Measurements from ENCODE around the gene HPCAL4. TPM values are rescaled to one million over a fixed set of nuclear protein-coding genes. Genes with fewer than 3 reads are reported as not detected.

The HPCAL4 gene
- total and polyA plus RNA-seq, 7 donors = 0.16 to 1.1 (median 0.83) TPM; not detected in 2

GRCh38 chr1:39668111-39668510 is 23.1 kb downstream of the HPCAL4 start:
- Histone ChIP-seq H3K27ac (no peak overlapping the region), H3K9me3 (no peaks in the 10 kb centered on the region), H3K4me3 (no peak overlapping the region), H3K27me3 (peaks cover 0 to 60% (median 24%) of the 10 kb centered on the region in 3 donors), H3K4me1 (peaks cover 0 to 19% (median 17%) of the 10 kb centered on the region in 4 donors), H3K36me3 (no peaks in the 10 kb centered on the region)
- intact Hi-C loops (cut with DNase I) = no loop called here
- TF ChIP-seq POLR2AphosphoS5 (IDR thresholded peaks at IDR 0.05) (no peak), POLR2A (IDR thresholded peaks at IDR 0.05) (no peak), CTCF (IDR thresholded peaks at IDR 0.05) (no peak), EP300 (IDR thresholded peaks at IDR 0.05) (no peak)
- no peak for DNase-seq
- 89 to 93% methylated on average over 3 of the region's 3 CpGs for WGBS, 2 donors

- H3K4me3 ChIP-seq = no peak overlapping the region
- H3K36me3 ChIP-seq = no peaks in the 10 kb centered on the region
- intact Hi-C loops (cut with DNase I) = no loop called here
- H3K4me1 ChIP-seq = peaks cover 0 to 12% (median 9%) of the 10 kb centered on the region in 4 donors
- H3K27me3 ChIP-seq = peaks cover 0 to 52% (median 24%) of the 10 kb centered on the region in 3 donors
- no peak for DNase-seq
- H3K9me3 ChIP-seq = no peaks in the 10 kb centered on the region
- no peak overlapping the region for H3K27ac ChIP-seq
- WGBS, 2 donors = 70 to 85% methylated on average over 3 of the region's 3 CpGs
- TF ChIP-seq POLR2A (IDR thresholded peaks at IDR 0.05) (no peak), POLR2AphosphoS5 (IDR thresholded peaks at IDR 0.05) (no peak), CTCF (IDR thresholded peaks at IDR 0.05) (no peak), EP300 (IDR thresholded peaks at IDR 0.05) (no peak)
These were observed 24.5 kb downstream of the HPCAL4 start for GRCh38 chr1:39666772-39667171.

GRCh38 chr1:39663559-39663958 is 27.7 kb downstream of the HPCAL4 start:
- no peak overlapping the region for H3K4me3 ChIP-seq
- no peak for DNase-seq
- WGBS, 2 donors = 80 to 88% methylated on average over 8 of the region's 8 CpGs
- TF ChIP-seq POLR2AphosphoS5 (IDR thresholded peaks at IDR 0.05) (no peak), POLR2A (IDR thresholded peaks at IDR 0.05) (no peak), CTCF (IDR thresholded peaks at IDR 0.05) (no peak), EP300 (IDR thresholded peaks at IDR 0.05) (no peak)
- H3K27ac ChIP-seq = no peak overlapping the region
- H3K36me3 ChIP-seq = no peaks in the 10 kb centered on the region
- H3K9me3 ChIP-seq = no peaks in the 10 kb centered on the region
- no peaks in the 10 kb centered on the region for H3K4me1 ChIP-seq
- intact Hi-C loops (cut with DNase I) = no loop called here
- peaks cover 0 to 22% (median 0%) of the 10 kb centered on the region in 3 donors for H3K27me3 ChIP-seq

- H3K36me3 ChIP-seq = no peaks in the 10 kb centered on the region
- WGBS, 2 donors = 88 to 100% methylated on average over 1 of the region's 1 CpG
- no peaks in the 10 kb centered on the region for H3K4me1 ChIP-seq
- H3K4me3 ChIP-seq = no peak overlapping the region
- no peaks in the 10 kb centered on the region for H3K9me3 ChIP-seq
- H3K27me3 ChIP-seq = peaks cover 0 to 16% (median 0%) of the 10 kb centered on the region in 3 donors
- intact Hi-C loops (cut with DNase I) = no loop called here
- H3K27ac ChIP-seq = no peak overlapping the region
- no peak for TF ChIP-seq EP300 (IDR thresholded peaks at IDR 0.05)
- no peak for TF ChIP-seq POLR2A (IDR thresholded peaks at IDR 0.05)
- no peak for TF ChIP-seq CTCF (IDR thresholded peaks at IDR 0.05)
- TF ChIP-seq POLR2AphosphoS5 (IDR thresholded peaks at IDR 0.05) = no peak
- DNase-seq = no peak
These were observed 28.4 kb downstream of the HPCAL4 start for GRCh38 chr1:39662861-39663260.

GRCh38 chr1:39659538-39659937 is 31.7 kb downstream of the HPCAL4 start:
- WGBS, 2 donors = 88 to 89% methylated on average over 5 of the region's 5 CpGs
- peaks cover 0 to 1% (median 0%) of the 10 kb centered on the region in 3 donors for H3K27me3 ChIP-seq
- H3K9me3 ChIP-seq = no peaks in the 10 kb centered on the region
- no peak overlapping the region for H3K27ac ChIP-seq
- H3K4me1 ChIP-seq = no peaks in the 10 kb centered on the region
- intact Hi-C loops (cut with DNase I) = no loop called here
- no peak overlapping the region for H3K4me3 ChIP-seq
- H3K36me3 ChIP-seq = no peaks in the 10 kb centered on the region
- no peak for DNase-seq
- TF ChIP-seq CTCF (IDR thresholded peaks at IDR 0.05) (no peak), POLR2A (IDR thresholded peaks at IDR 0.05) (no peak), EP300 (IDR thresholded peaks at IDR 0.05) (no peak), POLR2AphosphoS5 (IDR thresholded peaks at IDR 0.05) (no peak)

All from sigmoid colon (tissue), 7 donors.